Adrenal gland (tissue), 12 donors: ENCODE measurements around the gene ADD1. TPM values are rescaled to one million over a fixed set of nuclear protein-coding genes. Genes with fewer than 3 reads are reported as not detected.
A peak's percentile ranks its signal among the peaks of the same experiment; 100 is the strongest.
"Not testable (repeated sequence)": the region's sequence is repeated elsewhere in the genome, so short reads cannot be mapped to it uniquely, and the experiment has no call there.

Experiments used
- DNase-seq, 7 donors: peaks; one replicate each; pipeline ENCODE4 v3.0.0-alpha.2; 2019 to 2020
- H3K27ac ChIP-seq, 5 donors: fragments of 200-600 bp; sonication (generic) in 4 of 5; 1 replicate in 3 of 5; 2 replicates in 2 of 5; pipeline versions ENCODE4 v1.5.1 to v1.8.0; 2016 to 2020; ENCODE audit warnings: mild to moderate bottlenecking in 1 of 5
- H3K27me3 ChIP-seq: fragments of 200-600 bp; 2 replicates; pipeline ENCODE4 v1.8.0; 2021
- H3K36me3 ChIP-seq, 2 donors: fragments of 200-600 bp; replicated peaks in 1 of 2; 1 replicate in 1 of 2; 2 replicates in 1 of 2; pipeline versions ENCODE4 v1.5.1 to v1.8.0; 2018 to 2022
- H3K4me1 ChIP-seq, 2 donors: fragments of 200-600 bp; replicated peaks in 1 of 2; 1 replicate in 1 of 2; 2 replicates in 1 of 2; pipeline versions ENCODE4 v1.5.1 to v1.8.0; 2018 to 2021
- H3K4me3 ChIP-seq, 4 donors: fragments of 200-600 bp; sonication (generic) in 3 of 4; one replicate each; pipeline ENCODE4 v1.5.1; 2016 to 2018
- H3K9me3 ChIP-seq, 3 donors: fragments of 200-600 bp; sonication (generic) in 1 of 3; replicated peaks in 1 of 3; 1 replicate in 2 of 3; 2 replicates in 1 of 3; pipeline versions ENCODE4 v1.5.1 to v1.8.0; 2016 to 2021
- POLR2A ChIP-seq, 2 donors: fragments of 450-650 bp; IDR thresholded peaks; one replicate each; pipeline ENCODE4 v1.6.1; 2017; ENCODE audit warnings: antibody characterized with exemption in 2 of 2, mild to moderate bottlenecking in 2 of 2, moderate library complexity in 1 of 2
- WGBS, 4 donors: extraction: QIAGEN DNeasy Blood & Tissue Kit in 2 of 4; methylation state at CpG; one replicate each; pipeline versions ENCODE4 v1.1.5 to v1.1.7; 2013 to 2017; 5-methylcytosine and 5-hydroxymethylcytosine counted together
- intact Hi-C, 2 donors: fragments of 100-400 bp; cut with DNase I; formaldehyde crosslinking; loops; one replicate each; pipeline versions ENCODE4 v1.14.1 to v1.15.0; 2022 to 2023
- polyA plus RNA-seq, 3 donors: library from polyadenylated mRNA; stranded (reverse); fragments of 200-250 nt in 2 of 3; fragments of 350-450 nt in 1 of 3; fragmentation: Illumina TruSeq in 1 of 3; extraction: RNeasy Lipid Tissue Mini Kit (QIAGEN cat#74804) in 1 of 3; gene quantifications; one replicate each; pipeline ENCODE4 v1.2.3, GENCODE V29; 2013 to 2014
- total RNA-seq, 9 donors: library from RNA; depleted of rRNA in 4 of 9; stranded (reverse); fragments of >200 nt in 4 of 9; fragments of 120-200 nt in 1 of 9; fragmentation: NEBNext Ultra II Directional in 1 of 9; extraction: Animal tissue kit (Norgen Biotek cat#: 25700) in 1 of 9; gene quantifications; one replicate each; pipeline versions ENCODE4 v1.1.0 to v1.2.4, GENCODE V29; 2013 to 2023
- TF ChIP-seq, protein P1 (sequence below), 6 experiments: fragments of 450-650 bp in 4 of 6; fragments of 200-600 bp in 2 of 6; sonication (generic) in 1 of 6; IDR thresholded peaks; 1 replicate in 5 of 6; 2 replicates in 1 of 6; pipeline versions ENCODE4 v1.5.1 to v1.8.0; 2016 to 2021; ENCODE audit warnings: antibody characterized with exemption in 6 of 6, mild to moderate bottlenecking in 2 of 6, moderate library complexity in 1 of 6
- donor health status: healthy with polysubstance abuse.
- donor health status: Bipolar disorder and iron deficiency.
- donor health status: DM: yes; HTN: yes; CAD: no.
- donor health status: DM: no; HTN: no; CAD: no.
- donor health status: DM: no; HTN: no; CAD: no.
- donor health status: DM: yes; HTN: yes; CAD: no.

The ADD1 gene
- total and polyA plus RNA-seq, 12 donors: 134 to 468 (median 241) TPM

DNA sequence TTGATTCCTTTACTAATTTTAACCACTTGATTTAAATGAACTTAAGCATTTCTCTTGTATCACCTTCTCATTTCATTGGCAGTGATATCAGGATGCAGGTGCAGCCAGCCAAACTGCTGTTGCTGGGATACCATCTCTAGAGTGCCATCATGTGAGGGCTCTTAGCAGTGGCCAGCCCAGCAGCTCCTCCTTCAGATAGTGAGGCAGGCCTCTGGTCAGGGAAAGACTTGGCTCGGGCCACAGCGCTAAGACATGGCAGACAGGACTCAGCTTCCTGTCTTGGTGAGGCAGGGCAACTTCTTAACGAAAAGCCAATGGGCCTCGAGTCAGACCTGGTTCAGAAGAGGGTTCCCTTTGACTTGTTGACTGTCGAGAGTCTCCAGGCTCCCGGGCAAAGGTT is 69.5 kb downstream of the ADD1 start:
- Histone ChIP-seq H3K4me1 (no peaks in the 10 kb centered on the region), H3K4me3 (no peak overlapping the region), H3K36me3 (peaks cover 0 to 80% of the 10 kb centered on the region in 2 donors), H3K9me3 (no peaks in the 10 kb centered on the region), H3K27me3 (no peaks in the 10 kb centered on the region), H3K27ac (no peak overlapping the region)
- 87 to 100% (median 91%) methylated on average over 2 to 6 of the region's 6 CpGs for WGBS, 4 donors
- peak in 1 of 7 donors; percentile 69 for DNase-seq
- intact Hi-C loops: no loop called here
- no peak for TF ChIP-seq POLR2A (IDR thresholded peaks at IDR 0.05)
- TF ChIP-seq, protein P1, sequence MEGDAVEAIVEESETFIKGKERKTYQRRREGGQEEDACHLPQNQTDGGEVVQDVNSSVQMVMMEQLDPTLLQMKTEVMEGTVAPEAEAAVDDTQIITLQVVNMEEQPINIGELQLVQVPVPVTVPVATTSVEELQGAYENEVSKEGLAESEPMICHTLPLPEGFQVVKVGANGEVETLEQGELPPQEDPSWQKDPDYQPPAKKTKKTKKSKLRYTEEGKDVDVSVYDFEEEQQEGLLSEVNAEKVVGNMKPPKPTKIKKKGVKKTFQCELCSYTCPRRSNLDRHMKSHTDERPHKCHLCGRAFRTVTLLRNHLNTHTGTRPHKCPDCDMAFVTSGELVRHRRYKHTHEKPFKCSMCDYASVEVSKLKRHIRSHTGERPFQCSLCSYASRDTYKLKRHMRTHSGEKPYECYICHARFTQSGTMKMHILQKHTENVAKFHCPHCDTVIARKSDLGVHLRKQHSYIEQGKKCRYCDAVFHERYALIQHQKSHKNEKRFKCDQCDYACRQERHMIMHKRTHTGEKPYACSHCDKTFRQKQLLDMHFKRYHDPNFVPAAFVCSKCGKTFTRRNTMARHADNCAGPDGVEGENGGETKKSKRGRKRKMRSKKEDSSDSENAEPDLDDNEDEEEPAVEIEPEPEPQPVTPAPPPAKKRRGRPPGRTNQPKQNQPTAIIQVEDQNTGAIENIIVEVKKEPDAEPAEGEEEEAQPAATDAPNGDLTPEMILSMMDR (IDR thresholded peaks at IDR 0.05): no peak

GRCh38 chr4:2914256-2915126 is 70.8 kb downstream of the ADD1 start:
- H3K9me3 ChIP-seq: no peaks in the 10 kb centered on the region
- no peak overlapping the region for H3K4me3 ChIP-seq
- H3K27ac ChIP-seq: no peak overlapping the region
- no peaks in the 10 kb centered on the region for H3K4me1 ChIP-seq
- no peak for TF ChIP-seq POLR2A (IDR thresholded peaks at IDR 0.05)
- TF ChIP-seq, protein P1 (IDR thresholded peaks at IDR 0.05): no peak
- H3K36me3 ChIP-seq: peaks cover 0 to 69% of the 10 kb centered on the region in 2 donors
- 64 to 83% (median 74%) methylated on average over 8 to 16 of the region's 16 CpGs for WGBS, 4 donors
- peak in 1 of 7 donors; percentile 45 for DNase-seq
- no peaks in the 10 kb centered on the region for H3K27me3 ChIP-seq
- intact Hi-C loops: no loop called here

DNA sequence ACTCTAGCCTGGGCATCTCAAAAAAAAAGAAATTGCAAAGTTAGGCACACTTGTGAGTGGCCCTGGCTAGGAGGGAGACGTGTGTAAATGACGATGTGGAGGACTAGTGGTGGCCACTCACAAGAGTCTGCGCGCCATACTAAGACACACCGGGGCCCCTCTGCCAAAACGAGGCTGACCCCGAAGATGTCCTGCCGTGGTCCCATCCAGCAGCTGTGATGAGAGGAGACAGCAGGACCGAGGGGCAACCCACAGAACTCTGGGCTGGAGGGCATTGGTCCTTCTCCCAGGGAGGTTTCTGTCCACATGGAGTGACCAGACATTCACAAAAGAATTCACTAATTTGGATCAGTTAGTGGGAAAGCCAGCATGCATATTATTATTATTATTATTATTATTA is 72.1 kb downstream of the ADD1 start:
- 83 to 96% (median 90%) methylated on average over 4 to 9 of the region's 9 CpGs for WGBS, 4 donors
- no peaks in the 10 kb centered on the region for H3K4me1 ChIP-seq
- peak in 1 of 7 donors; percentile 49 for DNase-seq
- TF ChIP-seq, protein P1 (IDR thresholded peaks at IDR 0.05): no peak
- no peak for TF ChIP-seq POLR2A (IDR thresholded peaks at IDR 0.05)
- no peak overlapping the region for H3K4me3 ChIP-seq
- H3K27ac ChIP-seq: no peak overlapping the region
- no peaks in the 10 kb centered on the region for H3K9me3 ChIP-seq
- H3K36me3 ChIP-seq: peaks cover 0 to 59% of the 10 kb centered on the region in 2 donors
- no peaks in the 10 kb centered on the region for H3K27me3 ChIP-seq
- intact Hi-C loops: no loop called here

- intact Hi-C loops, H3K27ac ChIP-seq, H3K4me3 ChIP-seq, H3K4me1 ChIP-seq, H3K9me3 ChIP-seq, H3K27me3 ChIP-seq, DNase-seq: not testable (repeated sequence)
- H3K36me3 ChIP-seq: peaks cover 0 to 54% of the 10 kb centered on the region in 2 donors
- 96 to 100% (median 98%) methylated on average over 2 of the region's 2 CpGs for WGBS, 4 donors
Observed at GRCh38 chr4:2916696-2917095, 73.1 kb downstream of the ADD1 start.

GRCh38 chr4:2918300-2918699 is 74.7 kb downstream of the ADD1 start:
- peaks cover 0 to 48% of the 10 kb centered on the region in 2 donors for H3K36me3 ChIP-seq
- intact Hi-C loops: not testable (repeated sequence)

DNA sequence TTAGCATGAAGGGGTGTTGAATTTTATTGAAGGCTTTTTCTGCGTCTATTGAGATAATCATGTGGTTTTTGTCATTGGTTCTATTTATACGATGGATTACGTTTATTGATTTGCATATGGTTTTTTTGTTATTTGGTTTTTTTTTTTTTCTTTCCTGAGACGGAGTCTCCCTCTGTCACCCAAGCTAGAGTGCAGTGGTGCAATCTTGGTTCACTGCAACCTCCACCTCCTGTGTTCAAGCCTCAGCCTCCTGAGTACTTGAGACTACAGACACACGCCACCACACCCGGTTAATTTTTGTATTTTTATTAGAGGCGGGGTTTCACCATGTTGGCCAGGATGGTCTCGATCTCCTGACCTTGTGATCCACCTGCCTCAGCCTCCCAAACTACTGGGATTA is 75.1 kb downstream of the ADD1 start:
- H3K4me3 ChIP-seq, H3K27ac ChIP-seq, H3K4me1 ChIP-seq, H3K9me3 ChIP-seq, H3K27me3 ChIP-seq, intact Hi-C loops: not testable (repeated sequence)
- H3K36me3 ChIP-seq: peaks cover 0 to 48% of the 10 kb centered on the region in 2 donors
- WGBS, 4 donors: 94 to 98% (median 97%) methylated on average over 8 of the region's 8 CpGs
- DNase-seq: peak in 1 of 7 donors; percentile 28

More at GRCh38 chr4:2918300-2918699, 74.7 kb downstream of the ADD1 start:
- WGBS, 4 donors: 84 to 90% (median 87%) methylated on average over 2 of the region's 2 CpGs
- H3K9me3 ChIP-seq, H3K4me3 ChIP-seq, H3K27ac ChIP-seq, H3K27me3 ChIP-seq, DNase-seq, H3K4me1 ChIP-seq: not testable (repeated sequence)

DNA sequence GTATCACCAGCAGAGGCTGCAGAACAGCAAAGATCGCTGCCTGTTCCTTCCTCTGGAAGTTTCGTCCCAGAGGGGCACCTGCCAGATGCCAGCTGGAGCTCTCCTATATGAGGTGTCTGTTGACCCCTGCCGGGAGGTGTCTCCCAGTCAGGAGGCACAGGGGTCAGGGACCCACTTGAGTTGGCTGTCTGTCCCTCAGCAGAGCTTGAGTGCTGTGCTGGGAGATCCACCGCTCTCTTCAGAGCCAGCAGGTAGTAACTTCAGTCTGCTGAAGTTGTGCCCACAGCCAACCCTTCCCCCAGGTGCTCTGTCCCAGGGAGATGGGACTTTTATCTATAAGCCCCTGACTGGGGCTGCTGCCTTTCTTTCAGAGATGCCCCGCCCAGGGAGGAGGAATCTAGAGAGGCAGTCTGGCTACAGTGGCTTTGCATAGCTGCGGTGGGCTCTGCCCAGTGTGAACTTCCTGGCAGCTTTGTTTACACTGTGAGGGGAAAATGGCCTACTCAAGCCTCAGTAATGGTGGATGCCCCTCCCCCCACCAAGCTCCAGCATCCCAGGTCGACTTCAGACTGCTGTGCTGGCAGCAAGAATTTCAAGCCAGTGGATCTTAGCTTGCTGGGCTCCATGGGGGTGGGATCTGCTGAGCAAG is 78.9 kb downstream of the ADD1 start:
- intact Hi-C loops, H3K9me3 ChIP-seq, H3K27me3 ChIP-seq, H3K4me3 ChIP-seq, H3K27ac ChIP-seq, H3K4me1 ChIP-seq: not testable (repeated sequence)
- peaks cover 0 to 53% of the 10 kb centered on the region in 2 donors for H3K36me3 ChIP-seq
- DNase-seq: peak in 1 of 7 donors; percentile 44
- 62 to 100% (median 67%) methylated on average over 1 to 7 of the region's 7 CpGs for WGBS, 4 donors
